ENCODE results near the gene RPL36A.

RPL36A gene

GRCh38 chrX:101430457-101431078 lies 39.8 kb downstream of the RPL36A start:
- in situ Hi-C loops (cut with MboI; ENCODE audit: low sequenced_read_pairs) = no loop called here

DNA sequence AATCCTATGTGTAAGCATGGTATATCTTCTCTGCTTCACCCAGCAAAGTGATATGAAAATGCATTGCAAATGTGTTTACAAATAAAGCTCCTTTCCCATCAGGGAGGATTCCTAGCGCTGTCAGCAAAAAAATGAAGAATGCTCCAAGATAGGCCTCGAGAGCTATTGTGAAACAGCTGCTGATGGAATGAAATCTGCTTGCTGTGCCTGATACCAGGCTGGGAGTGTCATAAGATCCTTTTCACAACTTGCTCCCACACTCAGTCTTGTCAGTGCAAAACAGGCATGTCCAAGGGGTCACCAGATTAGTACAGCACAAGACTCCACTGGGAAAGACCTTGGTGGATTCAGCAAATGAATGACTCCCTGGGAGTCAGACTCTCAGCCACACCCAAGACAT lies 51.3 kb downstream of the RPL36A start:
- in situ Hi-C loops (cut with MboI; ENCODE audit: low sequenced_read_pairs) = no loop called here

Measured in HL-60/S4 (cell line).